SU-DHL-6 (cell line): ENCODE measurements around the gene SPZ1.

Source experiments
- CTCF ChIP-seq: fragments of 200-600 bp; sonication (generic); IDR thresholded peaks from one replicate; pipeline ENCODE4 v1.5.1; 2017; ENCODE audit warnings: antibody characterized with exemption, mild to moderate bottlenecking, low read length, moderate library complexity; ENCODE audit not compliant: insufficient read depth, poor library complexity, severe bottlenecking
- EZH2phosphoT487 ChIP-seq: fragments of 200-600 bp; sonication (generic), shearing (Covaris generic); conservative IDR thresholded peaks from 2 replicates; pipeline ENCODE4 v1.6.1; 2018; ENCODE audit warnings: mild to moderate bottlenecking, antibody characterized with exemption, low read length, moderate library complexity, mixed read lengths

GRCh38 chr5:80284720-80285119 lies 35.1 kb upstream of the SPZ1 start:
- TF ChIP-seq CTCF (no peak), EZH2phosphoT487 (no peak)
